ENCODE results near the gene OCA2.

GRCh38 chr15:28123408-28124023 is 24.4 kb upstream of the OCA2 start:
- TF ChIP-seq CTCF (IDR thresholded peaks at IDR 0.05; ENCODE audit: insufficient read depth, low read length, poor library complexity, severe bottlenecking) (peak; percentile 47), EZH2phosphoT487 (conservative IDR thresholded peaks at IDR 0.05; ENCODE audit: low read length) (no peak)
